ENCODE measurements around the gene RNF150.

RNF150 gene

GRCh38 chr4:140952717-140953116 is 180.6 kb downstream of the RNF150 start:
- Histone ChIP-seq H3F3A (ENCODE audit: low read depth) (no peaks in the 10 kb centered on the region), H3K9ac (ENCODE audit: low read depth, low read length, poor library complexity, severe bottlenecking) (no peak overlapping the region), H4K20me1 (ENCODE audit: insufficient read depth, low read length, poor library complexity, severe bottlenecking) (no peaks in the 10 kb centered on the region), H3K4me3 (ENCODE audit: low read length, poor library complexity, severe bottlenecking) (no peak overlapping the region), H2AFZ (ENCODE audit: low read length) (no peak overlapping the region), H3K4me2 (ENCODE audit: low read depth, low read length, poor library complexity, severe bottlenecking) (no peak overlapping the region), H3K79me2 (ENCODE audit: insufficient read depth, low read length) (no peaks in the 10 kb centered on the region; the same call in 1 of the 2 replicates), H3K9me2 (replicated peaks; ENCODE audit: low read depth, low read length) (no peaks in the 10 kb centered on the region), H3K9me3 (ENCODE audit: insufficient read depth, low read depth, low read length) (no peaks in the 10 kb centered on the region), H3K27me3 (ENCODE audit: insufficient read depth, low read length, poor library complexity, severe bottlenecking) (no peaks in the 10 kb centered on the region), H3K4me1 (ENCODE audit: insufficient read depth, low read length, poor library complexity, severe bottlenecking) (no peaks in the 10 kb centered on the region), H3K36me3 (ENCODE audit: insufficient read depth, low read length) (0 out of 2 replicates have a peak, but pooled peaks cover 5% of the 10 kb centered on the region)
- no peak for TF ChIP-seq EZH2phosphoT487 (IDR thresholded peaks at IDR 0.05; ENCODE audit: borderline replicate concordance)
- no peak for TF ChIP-seq CTCF (conservative IDR thresholded peaks at IDR 0.05; ENCODE audit: low read length)

GRCh38 chr4:140947506-140947905 is 185.8 kb downstream of the RNF150 start:
- Histone ChIP-seq H3K27me3 (ENCODE audit: insufficient read depth, low read length, poor library complexity, severe bottlenecking) (no peaks in the 10 kb centered on the region), H3K4me3 (ENCODE audit: low read length, poor library complexity, severe bottlenecking) (no peak overlapping the region), H2AFZ (ENCODE audit: low read length) (no peak overlapping the region), H3K36me3 (ENCODE audit: insufficient read depth, low read length) (peaks cover 8% of the 10 kb centered on the region; the same call in 1 of the 2 replicates), H3K79me2 (ENCODE audit: insufficient read depth, low read length) (no peaks in the 10 kb centered on the region), H4K20me1 (ENCODE audit: insufficient read depth, low read length, poor library complexity, severe bottlenecking) (no peaks in the 10 kb centered on the region), H3K9me2 (replicated peaks; ENCODE audit: low read depth, low read length) (no peaks in the 10 kb centered on the region), H3K4me1 (ENCODE audit: insufficient read depth, low read length, poor library complexity, severe bottlenecking) (no peaks in the 10 kb centered on the region), H3K9ac (ENCODE audit: low read depth, low read length, poor library complexity, severe bottlenecking) (no peak overlapping the region), H3F3A (ENCODE audit: low read depth) (no peaks in the 10 kb centered on the region), H3K9me3 (ENCODE audit: insufficient read depth, low read depth, low read length) (no peaks in the 10 kb centered on the region), H3K4me2 (ENCODE audit: low read depth, low read length, poor library complexity, severe bottlenecking) (no peak overlapping the region)
- TF ChIP-seq CTCF (conservative IDR thresholded peaks at IDR 0.05; ENCODE audit: low read length) = no peak
- TF ChIP-seq EZH2phosphoT487 (IDR thresholded peaks at IDR 0.05; ENCODE audit: borderline replicate concordance) = no peak

GRCh38 chr4:140945106-140945505 is 188.2 kb downstream of the RNF150 start:
- no peaks in the 10 kb centered on the region for H3K79me2 ChIP-seq (ENCODE audit: insufficient read depth, low read length)
- no peak overlapping the region for H3K4me2 ChIP-seq (ENCODE audit: low read depth, low read length, poor library complexity, severe bottlenecking)
- H3K9me3 ChIP-seq (ENCODE audit: insufficient read depth, low read depth, low read length) = no peaks in the 10 kb centered on the region
- no peaks in the 10 kb centered on the region for H3K9me2 ChIP-seq (replicated peaks; ENCODE audit: low read depth, low read length)
- no peaks in the 10 kb centered on the region for H3K4me1 ChIP-seq (ENCODE audit: insufficient read depth, low read length, poor library complexity, severe bottlenecking)
- H3K9ac ChIP-seq (ENCODE audit: low read depth, low read length, poor library complexity, severe bottlenecking) = no peak overlapping the region
- no peak overlapping the region for H3K4me3 ChIP-seq (ENCODE audit: low read length, poor library complexity, severe bottlenecking)
- H3K27me3 ChIP-seq (ENCODE audit: insufficient read depth, low read length, poor library complexity, severe bottlenecking) = no peaks in the 10 kb centered on the region
- no peak overlapping the region for H2AFZ ChIP-seq (ENCODE audit: low read length)
- H3K36me3 ChIP-seq (ENCODE audit: insufficient read depth, low read length) = peaks cover 8% of the 10 kb centered on the region; the same call in 1 of the 2 replicates
- H4K20me1 ChIP-seq (ENCODE audit: insufficient read depth, low read length, poor library complexity, severe bottlenecking) = no peaks in the 10 kb centered on the region
- H3F3A ChIP-seq (ENCODE audit: low read depth) = no peaks in the 10 kb centered on the region
- TF ChIP-seq EZH2phosphoT487 (IDR thresholded peaks at IDR 0.05; ENCODE audit: borderline replicate concordance) = no peak
- no peak for TF ChIP-seq CTCF (conservative IDR thresholded peaks at IDR 0.05; ENCODE audit: low read length)
